Effector memory CD4-positive, alpha-beta T cell (primary cell): ENCODE measurements around the gene OVCH1.
"Not testable (repeated sequence)": the region's sequence is repeated elsewhere in the genome, so short reads cannot be mapped to it uniquely, and the experiment has no call there.

Experiments
- DNase-seq, 3 donors: peaks; one replicate each; pipeline ENCODE4 v3.0.0-alpha.2; 2020
- H3K27ac ChIP-seq: 2 replicates; pipeline ENCODE4 v1.7.0; 2013; ENCODE audit warnings: mild to moderate bottlenecking, low read length, moderate library complexity; ENCODE audit not compliant: insufficient read depth, poor library complexity, severe bottlenecking
- H3K27me3 ChIP-seq: replicated peaks from 2 replicates; pipeline ENCODE4 v1.7.0; 2013; ENCODE audit warnings: mild to moderate bottlenecking, low read length; ENCODE audit not compliant: insufficient read depth, control insufficient read depth, poor library complexity, severe bottlenecking
- H3K36me3 ChIP-seq: 2 replicates; pipeline ENCODE4 v1.7.0; 2013; ENCODE audit warnings: mild to moderate bottlenecking, low read length, moderate library complexity; ENCODE audit not compliant: control insufficient read depth, insufficient read depth
- H3K4me1 ChIP-seq: 2 replicates; pipeline ENCODE4 v1.7.0; 2013; ENCODE audit warnings: low read length, mild to moderate bottlenecking; ENCODE audit not compliant: control insufficient read depth, insufficient read depth, poor library complexity, severe bottlenecking
- H3K4me3 ChIP-seq: 2 replicates; pipeline ENCODE4 v1.7.0; 2013; ENCODE audit warnings: low read length, low read depth, mild to moderate bottlenecking; ENCODE audit not compliant: insufficient read depth, poor library complexity, severe bottlenecking
- H3K9me3 ChIP-seq: 2 replicates; pipeline ENCODE4 v1.7.0; 2013; ENCODE audit warnings: mild to moderate bottlenecking, low read length, moderate library complexity; ENCODE audit not compliant: control insufficient read depth

Gene OVCH1

DNA sequence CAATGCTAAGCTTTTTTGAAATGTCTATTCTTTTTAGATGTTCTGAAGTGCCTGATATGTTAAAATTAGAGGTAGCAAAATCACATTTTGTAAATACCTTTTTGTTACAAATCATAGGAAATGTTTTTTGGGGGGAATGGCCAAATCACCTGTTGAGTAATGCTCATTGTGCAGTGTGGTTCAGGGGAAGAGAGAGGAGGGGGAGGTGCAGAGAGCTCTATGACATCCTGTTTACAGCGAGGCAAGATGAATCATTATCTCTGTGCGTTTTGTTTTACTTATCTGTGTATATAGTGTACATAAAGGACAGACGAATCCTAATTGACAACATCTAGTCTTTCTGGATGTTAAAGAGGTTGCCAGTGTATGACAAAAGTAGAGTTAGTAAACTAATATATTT, 107.1 kb downstream of the OVCH1 start:
- not testable (repeated sequence) for H3K27me3 ChIP-seq, H3K36me3 ChIP-seq, H3K4me1 ChIP-seq, H3K9me3 ChIP-seq, H3K4me3 ChIP-seq
- peak overlapping the region; percentile 18 for H3K27ac ChIP-seq
- DNase-seq, result peak in 1 of 3 donors; percentile 6

DNA sequence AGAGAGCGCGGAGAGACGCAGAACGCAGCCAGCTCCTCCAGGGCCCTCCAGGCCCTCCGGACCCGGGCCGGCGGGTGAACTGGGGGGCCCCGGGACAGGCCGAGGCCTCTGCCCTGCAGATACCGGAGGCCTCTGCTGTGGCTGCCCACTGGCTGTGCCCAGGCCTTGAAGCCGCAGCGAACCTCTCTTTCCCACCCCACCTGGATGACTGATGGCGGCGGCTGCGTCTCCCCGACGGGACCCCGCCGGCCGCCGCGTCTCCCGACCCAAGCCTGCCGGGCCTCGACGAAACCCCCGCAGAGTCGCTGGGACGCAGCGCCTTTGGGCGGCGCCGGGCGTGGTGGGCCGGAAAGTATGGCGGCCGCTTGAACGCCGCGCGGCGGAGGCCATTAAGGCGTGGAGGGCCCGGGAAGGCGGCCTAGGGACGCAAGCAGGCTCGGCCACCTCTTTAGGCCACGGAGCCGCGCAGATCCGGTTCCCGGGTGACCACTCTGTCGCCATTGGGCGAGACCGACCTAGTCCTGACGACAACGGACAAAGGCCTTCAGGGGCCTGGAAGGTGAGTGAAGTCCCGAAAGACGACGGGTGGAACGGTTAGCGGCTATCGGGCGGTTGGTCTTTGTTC, 108.1 kb downstream of the OVCH1 start:
- Histone ChIP-seq H3K4me1 (peaks cover 6% of the 10 kb centered on the region), H3K9me3 (no peaks in the 10 kb centered on the region), H3K4me3 (no peak overlapping the region), H3K27ac (peak overlapping the region; percentile 45), H3K36me3 (no peaks in the 10 kb centered on the region), H3K27me3 (no peaks in the 10 kb centered on the region)
- DNase-seq, result no peak

DNA sequence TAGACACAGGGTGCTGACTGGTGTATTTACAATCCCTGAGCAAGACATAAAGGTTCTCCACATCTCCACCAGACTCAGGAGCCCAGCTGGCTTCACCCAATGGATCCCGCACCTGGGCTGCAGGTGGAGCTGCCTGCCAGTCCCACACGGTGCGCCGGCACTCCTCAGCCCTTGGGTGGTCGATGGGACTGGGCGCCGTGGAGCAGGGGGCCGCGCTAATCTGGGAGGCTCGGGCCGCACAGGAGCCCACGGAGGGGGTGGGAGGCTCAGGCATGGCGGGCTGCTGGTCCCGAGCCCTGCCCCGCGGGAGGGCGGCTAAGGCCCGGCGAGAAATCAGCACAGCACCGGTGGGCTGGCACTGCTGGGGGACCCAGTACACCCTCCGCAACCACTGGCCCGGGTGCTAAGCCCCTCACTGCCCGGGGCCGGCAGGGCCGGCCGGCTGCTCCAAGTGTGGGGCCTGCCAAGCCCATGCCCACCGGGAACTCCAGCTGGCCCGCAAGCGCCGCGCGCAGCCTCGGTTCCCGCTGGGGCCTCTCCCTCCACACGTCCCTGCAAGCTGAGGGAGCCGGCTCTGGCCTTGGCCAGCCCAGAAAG, 111.3 kb downstream of the OVCH1 start:
- not testable (repeated sequence) for H3K4me1 ChIP-seq, DNase-seq, H3K9me3 ChIP-seq, H3K27ac ChIP-seq, H3K4me3 ChIP-seq, H3K36me3 ChIP-seq, H3K27me3 ChIP-seq

DNA sequence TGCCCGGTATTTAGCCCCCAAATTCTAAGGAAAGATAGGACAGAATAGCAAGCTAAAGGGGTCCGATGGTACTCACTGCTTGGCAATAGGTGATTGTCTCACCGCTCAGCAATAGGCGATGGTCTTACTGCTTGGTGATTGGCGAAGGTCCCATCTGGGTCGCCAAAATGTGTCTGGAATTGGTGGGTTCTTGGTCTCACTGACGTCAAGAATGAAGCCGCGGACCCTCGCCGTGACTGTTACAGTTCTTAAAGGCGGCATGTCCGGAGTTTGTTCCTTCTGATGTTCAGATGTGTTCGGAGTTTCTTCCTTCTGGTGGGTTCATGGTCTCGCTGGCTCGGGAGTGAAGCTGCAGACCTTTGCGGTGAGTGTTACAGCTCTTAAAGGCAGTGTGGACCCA, 112.3 kb downstream of the OVCH1 start:
- H3K4me1 ChIP-seq, H3K9me3 ChIP-seq, H3K36me3 ChIP-seq, H3K27me3 ChIP-seq, H3K4me3 ChIP-seq, DNase-seq, H3K27ac ChIP-seq: not testable (repeated sequence)

DNA sequence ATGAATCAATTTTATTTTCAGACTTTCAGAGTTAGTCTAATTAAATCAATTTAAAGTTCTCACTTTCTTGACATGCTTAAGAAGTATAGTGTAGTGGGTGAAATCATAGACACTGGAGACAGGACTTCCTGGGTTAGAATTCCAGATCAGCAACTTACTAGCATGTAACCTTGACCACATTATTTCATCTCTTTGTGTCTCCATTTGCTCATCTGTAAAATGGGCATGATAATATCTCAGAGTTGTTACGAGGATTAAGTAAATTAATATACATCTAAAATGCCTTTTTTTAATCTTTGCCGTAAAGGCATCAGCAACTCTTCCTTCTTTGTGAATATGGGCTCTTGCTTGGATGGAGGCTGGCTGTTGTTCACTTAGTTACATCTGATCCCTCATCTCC, 115.2 kb downstream of the OVCH1 start:
- no peaks in the 10 kb centered on the region for H3K4me1 ChIP-seq
- DNase-seq, result no peak
- H3K27ac ChIP-seq, result no peak overlapping the region
- no peaks in the 10 kb centered on the region for H3K27me3 ChIP-seq
- peaks cover 2% of the 10 kb centered on the region for H3K36me3 ChIP-seq
- H3K9me3 ChIP-seq, result no peaks in the 10 kb centered on the region
- no peak overlapping the region for H3K4me3 ChIP-seq

DNA sequence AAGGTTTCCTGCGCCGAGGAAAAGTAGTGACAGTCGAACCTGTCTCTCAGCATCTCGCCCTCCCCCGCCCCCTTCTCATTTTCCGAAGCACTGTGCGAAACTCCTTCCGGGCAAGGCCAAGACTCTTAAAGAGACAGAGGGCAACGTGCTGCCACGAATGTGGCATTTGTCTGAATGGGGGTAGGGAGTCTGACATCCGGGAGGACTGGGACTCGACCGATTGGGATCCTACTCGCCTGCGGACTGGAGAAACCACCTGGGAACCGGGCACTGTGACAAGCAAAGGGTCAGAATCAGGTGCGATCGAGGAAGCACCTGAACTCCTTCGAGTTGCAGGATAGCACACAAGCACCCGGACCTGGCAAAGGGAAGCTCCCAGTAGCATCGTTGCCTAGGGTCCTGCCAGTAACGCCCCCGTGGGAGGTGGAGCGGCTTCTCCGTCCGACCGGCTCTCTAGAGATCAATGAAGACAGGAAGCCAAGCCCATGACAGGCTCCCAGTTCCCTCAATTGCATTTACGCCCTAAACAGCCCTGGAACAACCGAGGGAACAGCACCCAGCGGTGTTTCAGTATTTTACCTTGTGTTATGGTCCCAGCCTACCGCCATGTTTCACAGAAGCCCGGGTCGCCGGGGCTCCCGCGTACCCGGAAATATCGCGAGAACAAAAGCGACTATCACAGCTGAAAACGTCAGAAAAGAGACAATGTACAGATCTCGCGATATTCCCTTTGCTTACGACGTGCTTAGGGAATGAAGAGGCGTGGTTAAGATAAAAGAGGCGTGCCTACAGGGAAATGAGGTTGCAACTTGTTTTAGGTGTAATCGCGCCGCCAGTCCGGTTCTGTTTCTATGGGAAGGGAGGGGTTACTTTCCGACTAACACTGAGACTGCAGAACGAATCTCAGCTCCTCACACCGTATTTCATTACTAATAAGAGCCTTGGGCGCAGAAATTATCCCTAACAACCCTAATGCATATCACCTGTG, 116.7 kb downstream of the OVCH1 start, which contains the start of gene ERGIC2:
Gene ERGIC2, minus strand, starts transcription at position 637 of the 988 bp plus-strand sequence. CDS start 9,539 bp downstream, outside the sequence.
- peak; percentile 84 to 92 (median 86) for DNase-seq
- H3K4me3 ChIP-seq, result peak within 1 kb of the TSS; percentile 99
- H3K27ac ChIP-seq, result peak within 1 kb of the TSS; percentile 93
- H3K27me3 ChIP-seq, result no peaks in the 10 kb centered on the region
- no peaks in the 10 kb centered on the region for H3K4me1 ChIP-seq
- peaks cover 6% of the 10 kb centered on the region for H3K36me3 ChIP-seq
- no peaks in the 10 kb centered on the region for H3K9me3 ChIP-seq
